HG03565 (cell line): Measurements from ENCODE around the gene UBASH3A.
"Not testable (repeated sequence)": the region's sequence is repeated elsewhere in the genome, so short reads cannot be mapped to it uniquely, and the experiment has no call there.

Source experiments
- ATAC-seq: cut with Tn5 transposase; IDR thresholded peaks from one replicate; pipeline ENCODE4 v1.9.1; 2021; ENCODE audit warnings: mild to moderate bottlenecking, moderate library complexity; ENCODE audit not compliant: unreplicated experiment

UBASH3A gene

GRCh38 chr21:42465803-42466127, 62.1 kb downstream of the UBASH3A start:
- no peak for ATAC-seq

DNA sequence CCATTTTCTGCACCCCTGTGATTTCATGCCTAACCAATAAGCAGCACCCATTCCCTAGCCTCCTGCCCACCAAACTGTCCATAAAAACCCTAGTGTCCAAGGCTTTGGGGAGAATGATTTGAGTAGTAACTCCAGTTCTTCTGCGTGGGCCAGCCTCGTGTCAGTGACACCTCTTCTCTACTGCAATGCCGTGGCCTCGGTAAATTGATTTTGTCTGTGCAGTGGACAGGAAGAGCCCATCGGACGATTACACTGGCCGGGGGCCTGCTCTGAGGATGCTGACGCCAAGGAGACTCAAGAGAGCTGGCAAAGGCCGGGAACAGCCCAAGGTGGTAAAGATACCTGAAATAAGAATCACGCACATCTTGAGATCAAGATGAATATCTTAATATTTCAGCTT, 63.0 kb downstream of the UBASH3A start:
- no peak for ATAC-seq

DNA sequence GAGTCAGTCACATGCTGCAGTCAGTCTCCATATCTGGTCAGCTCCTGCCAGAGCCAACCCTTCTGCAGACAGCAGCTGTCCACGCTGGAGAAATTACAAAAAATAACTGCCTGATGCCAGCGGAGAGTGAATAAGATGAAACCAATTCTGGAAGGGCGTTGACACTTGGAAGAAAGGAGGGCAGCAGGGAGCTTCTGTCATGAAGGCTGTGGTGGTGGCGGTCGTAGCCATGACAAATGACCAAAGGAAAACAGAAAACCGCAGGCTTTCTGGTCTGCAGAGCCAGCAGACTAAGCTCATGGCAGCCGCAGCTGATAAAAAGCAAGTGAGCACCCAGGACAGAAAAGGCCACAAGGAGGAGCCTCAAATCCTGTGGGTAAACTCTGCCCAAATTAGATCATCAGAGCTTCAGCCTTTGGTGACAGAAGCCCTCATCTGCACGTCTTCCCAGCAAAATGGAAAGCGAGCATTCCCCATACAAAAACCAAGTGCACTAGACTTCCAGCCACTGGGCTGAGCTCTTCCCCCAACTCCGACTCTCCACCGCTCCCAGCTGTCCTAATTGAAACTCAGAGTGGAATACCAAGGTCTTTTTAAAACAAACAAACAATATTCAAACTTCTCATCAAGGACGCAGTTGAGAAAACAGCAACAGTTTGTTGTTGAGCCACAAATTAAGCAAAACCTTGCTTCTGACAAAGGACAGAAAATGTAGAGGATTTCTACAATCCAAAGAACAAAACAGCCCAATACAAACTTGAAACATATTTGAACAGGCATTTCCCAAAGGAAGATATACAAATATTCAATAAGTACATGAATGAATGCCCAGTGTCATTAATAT, 63.7 kb downstream of the UBASH3A start:
- no peak for ATAC-seq

GRCh38 chr21:42468491-42469131, 64.9 kb downstream of the UBASH3A start:
- no peak for ATAC-seq

DNA sequence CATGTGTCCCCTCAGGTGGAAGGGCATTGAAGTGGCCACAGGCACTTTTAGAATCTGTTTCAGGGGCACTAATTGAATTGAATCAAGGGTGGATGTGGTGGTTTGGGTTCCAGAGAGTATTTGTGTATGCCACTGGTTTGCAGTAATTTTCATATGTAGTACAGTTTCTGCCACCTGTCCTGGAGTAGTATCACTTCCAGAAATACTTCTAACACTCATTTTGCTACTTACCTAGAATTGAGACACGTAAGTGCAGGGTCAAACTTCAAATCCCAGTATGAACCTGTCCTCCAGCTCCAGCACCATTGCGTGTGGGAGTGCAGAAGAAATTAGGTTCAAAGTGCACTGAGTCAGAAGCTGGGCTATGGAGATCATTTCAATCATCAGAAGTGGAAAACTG, 65.6 kb downstream of the UBASH3A start:
- ATAC-seq: no peak

- ATAC-seq: not testable (repeated sequence)
Measured at GRCh38 chr21:42469726-42470125, 66.0 kb downstream of the UBASH3A start.

DNA sequence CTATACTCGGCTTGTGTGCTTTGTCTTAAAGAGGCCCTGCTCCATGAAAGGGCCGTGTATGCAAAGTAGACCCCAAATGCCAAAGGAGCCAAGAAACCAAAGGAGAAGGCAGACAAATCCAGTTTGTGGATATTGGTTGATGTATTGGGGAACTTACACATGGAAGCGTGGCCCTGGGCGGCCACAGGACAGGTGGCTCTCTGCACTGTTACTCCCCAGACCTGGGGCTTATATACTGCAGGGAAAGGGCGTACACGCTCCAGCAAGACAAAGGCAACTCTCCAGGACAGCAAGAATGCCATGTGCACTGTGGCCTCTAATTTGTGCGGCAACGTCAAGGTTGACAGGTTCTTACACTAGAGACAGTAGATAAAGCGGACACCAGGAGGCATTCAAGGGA, 67.5 kb downstream of the UBASH3A start:
- no peak for ATAC-seq

DNA sequence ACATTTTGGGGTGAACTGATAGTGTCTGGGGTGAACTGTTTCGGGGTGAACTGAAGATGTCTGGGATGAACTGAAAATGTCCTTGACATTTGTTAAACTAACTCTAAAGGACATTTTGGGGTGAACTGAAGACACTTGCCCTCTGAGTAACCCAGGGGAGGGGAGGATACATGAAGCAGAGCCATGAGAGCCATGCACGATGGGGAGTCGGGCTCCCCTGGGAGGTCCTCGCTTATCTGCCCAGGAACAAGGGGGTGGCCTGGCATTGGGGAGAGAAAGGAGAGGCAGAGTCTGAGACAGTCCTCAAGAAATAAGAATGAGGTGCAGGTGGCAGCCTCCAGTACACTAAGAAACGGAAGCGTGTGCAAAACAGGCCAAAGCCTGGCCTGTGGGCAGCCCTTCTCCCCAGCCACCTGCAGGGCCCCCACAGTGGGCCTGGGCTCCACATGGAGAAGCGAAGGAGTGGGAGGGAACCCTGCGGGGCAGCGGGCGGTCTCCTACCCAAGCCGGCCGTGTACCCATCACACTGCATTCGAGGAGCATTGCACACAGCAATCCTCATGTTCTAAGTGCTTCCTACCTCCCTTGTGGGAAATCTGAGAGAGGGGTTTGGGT, 68.1 kb downstream of the UBASH3A start:
- ATAC-seq: no peak

- ATAC-seq: no peak
Measured at GRCh38 chr21:42472521-42472920, 68.8 kb downstream of the UBASH3A start.

GRCh38 chr21:42473498-42474042, 69.9 kb downstream of the UBASH3A start:
- ATAC-seq: no peak

DNA sequence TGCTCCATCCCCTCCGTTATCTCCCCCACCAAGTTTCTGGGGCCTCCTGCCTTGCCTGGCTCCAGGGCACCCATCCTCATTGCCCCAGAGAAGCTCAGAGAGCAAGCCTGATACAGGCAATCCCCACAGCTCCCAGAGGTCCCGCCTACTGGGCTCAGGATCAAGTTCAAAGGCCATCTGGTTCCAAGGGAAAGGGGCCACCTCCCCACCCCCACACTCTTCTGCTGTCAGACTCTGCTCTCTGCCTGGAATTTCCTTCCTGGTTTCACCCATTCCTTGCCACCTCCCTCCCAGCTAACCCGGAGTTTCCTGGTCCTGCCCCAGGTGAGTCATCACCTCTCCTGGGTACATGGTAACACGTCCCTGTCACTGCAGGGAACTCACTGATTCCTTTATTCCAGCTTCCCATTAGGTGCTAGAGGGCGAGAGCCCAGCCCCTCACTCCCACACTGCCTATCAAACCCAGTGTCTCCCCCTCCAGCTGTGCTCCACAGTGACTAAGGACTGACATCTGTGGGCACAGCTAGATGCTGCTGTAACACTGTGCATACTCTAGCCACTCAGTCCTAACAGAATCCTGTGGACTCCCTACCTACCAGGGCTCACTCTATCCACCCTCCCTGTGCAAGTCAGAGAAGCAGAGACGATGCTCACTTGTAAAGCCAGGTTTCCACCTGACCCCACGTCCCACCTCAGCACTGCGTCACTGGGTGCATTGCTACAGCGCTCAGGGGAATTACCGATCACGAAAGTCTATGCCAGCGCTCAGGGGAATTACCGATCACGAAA, 70.5 kb downstream of the UBASH3A start:
- no peak for ATAC-seq

DNA sequence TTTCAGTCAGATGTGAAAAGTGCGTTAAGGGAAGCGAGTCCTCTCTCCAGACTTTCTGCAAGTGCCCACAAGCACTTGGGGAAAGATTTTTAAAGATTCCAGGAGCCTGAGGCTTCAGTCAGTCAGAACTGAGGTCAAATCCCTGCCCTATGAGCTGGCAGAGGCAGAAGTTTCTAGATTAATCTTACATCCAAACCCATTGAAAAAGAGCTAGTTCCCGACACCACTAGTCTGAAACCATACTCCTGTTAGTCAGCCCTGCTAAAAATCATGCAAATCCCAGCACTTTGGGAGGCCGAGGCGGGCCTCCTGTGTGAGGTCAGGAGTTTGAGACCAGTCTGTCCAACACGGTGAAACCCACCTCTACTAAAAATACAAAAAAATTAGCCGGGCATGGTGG, 71.3 kb downstream of the UBASH3A start:
- ATAC-seq: no peak

- no peak for ATAC-seq
Measured at GRCh38 chr21:42475526-42476387, 72.1 kb downstream of the UBASH3A start.

GRCh38 chr21:42476388-42477331, 73.0 kb downstream of the UBASH3A start:
- no peak for ATAC-seq

- ATAC-seq: no peak
Measured at GRCh38 chr21:42478504-42478903, 74.8 kb downstream of the UBASH3A start.

- ATAC-seq: no peak
Measured at GRCh38 chr21:42479582-42479981, 75.9 kb downstream of the UBASH3A start.

DNA sequence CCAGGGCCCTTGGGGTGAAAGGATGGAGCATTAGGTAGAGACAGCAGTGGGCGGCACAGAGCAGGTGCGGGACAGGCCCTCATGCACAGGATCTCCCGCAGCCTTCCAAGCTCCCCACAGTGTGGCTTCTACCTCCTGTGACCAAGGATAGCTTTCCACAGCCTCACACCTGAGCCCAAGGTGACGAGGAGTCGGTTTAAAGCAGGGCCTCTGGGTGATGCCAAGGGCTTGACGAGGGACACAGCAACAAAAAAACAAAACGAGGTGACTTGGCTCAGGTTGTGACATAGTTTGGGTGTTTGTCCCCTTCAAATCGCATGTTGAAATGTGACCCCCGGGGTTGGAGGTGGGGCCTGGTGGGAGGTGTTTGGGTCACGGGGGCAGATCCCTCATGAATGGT, 77.0 kb downstream of the UBASH3A start:
- ATAC-seq: no peak

GRCh38 chr21:42481169-42481568, 77.5 kb downstream of the UBASH3A start:
- ATAC-seq: no peak

GRCh38 chr21:42484966-42485365, 81.3 kb downstream of the UBASH3A start:
- ATAC-seq: no peak
